Fibroblast of villous mesenchyme (primary cell): ENCODE measurements around the gene L3HYPDH. TPM values are rescaled to one million over a fixed set of nuclear protein-coding genes. Genes with fewer than 3 reads are reported as not detected.
A peak's percentile ranks its signal among the peaks of the same experiment; 100 is the strongest.

ENCODE experiments used
- DNase-seq: peaks from one replicate; pipeline ENCODE4 v3.0.0-alpha.2; 2010; ENCODE audit warnings: low read depth
- H3K4me3 ChIP-seq: 2 replicates; pipeline ENCODE4 v1.5.1; 2011; ENCODE audit warnings: low read depth, mild to moderate bottlenecking, low read length
- CTCF ChIP-seq: IDR thresholded peaks from 2 replicates; pipeline ENCODE4 v1.5.1; 2012; ENCODE audit warnings: low read depth, mild to moderate bottlenecking, low read length; ENCODE audit not compliant: insufficient read depth
- total RNA-seq: library from RNA; depleted of rRNA; stranded (reverse); fragments of >200 nt; gene quantifications from 2 replicates; pipeline ENCODE4 v1.2.3, GENCODE V29; 2012

The L3HYPDH gene
- total RNA-seq, 1 donor, result 80.3 TPM

DNA sequence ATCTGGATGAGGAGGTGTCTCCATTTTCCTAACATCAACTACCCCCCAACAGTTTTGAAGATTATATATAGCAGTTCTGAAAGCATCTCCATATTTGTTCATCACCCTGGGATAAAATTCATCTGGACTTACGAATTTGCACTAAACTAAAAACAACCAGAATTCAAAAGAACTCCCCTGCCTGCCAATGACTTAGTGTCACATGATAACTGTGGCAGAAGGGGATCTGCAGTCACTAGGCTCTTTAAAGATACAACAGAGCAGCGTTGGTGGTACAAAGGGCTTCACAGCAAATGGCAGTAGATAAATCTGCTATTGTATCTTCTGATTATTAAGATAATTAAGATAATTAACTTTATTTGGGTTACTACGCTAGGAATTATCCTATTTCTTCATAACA lies 49.1 kb downstream of the L3HYPDH start:
- no peak for TF ChIP-seq CTCF
- H3K4me3 ChIP-seq, result no peak overlapping the region
- no peak for DNase-seq

DNA sequence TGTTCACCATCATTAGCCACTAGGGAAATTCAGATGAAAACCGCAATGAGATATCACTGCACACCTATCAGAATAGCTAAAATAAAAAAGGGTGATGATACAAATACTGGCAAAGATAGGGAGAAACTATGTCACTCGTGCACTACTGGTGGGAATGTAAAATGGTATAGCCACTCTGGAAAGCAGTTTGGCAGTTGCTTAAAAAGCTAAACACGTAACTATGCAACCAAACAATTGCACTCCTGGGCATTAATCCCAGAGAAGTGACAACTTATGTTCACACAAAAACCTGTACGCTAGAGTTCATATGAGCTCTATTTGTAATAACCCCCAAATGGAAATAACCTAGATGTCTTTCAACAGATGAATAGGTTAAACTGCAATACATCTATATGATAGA lies 54.4 kb downstream of the L3HYPDH start:
- no peak for DNase-seq
- H3K4me3 ChIP-seq, result no peak overlapping the region
- no peak for TF ChIP-seq CTCF

DNA sequence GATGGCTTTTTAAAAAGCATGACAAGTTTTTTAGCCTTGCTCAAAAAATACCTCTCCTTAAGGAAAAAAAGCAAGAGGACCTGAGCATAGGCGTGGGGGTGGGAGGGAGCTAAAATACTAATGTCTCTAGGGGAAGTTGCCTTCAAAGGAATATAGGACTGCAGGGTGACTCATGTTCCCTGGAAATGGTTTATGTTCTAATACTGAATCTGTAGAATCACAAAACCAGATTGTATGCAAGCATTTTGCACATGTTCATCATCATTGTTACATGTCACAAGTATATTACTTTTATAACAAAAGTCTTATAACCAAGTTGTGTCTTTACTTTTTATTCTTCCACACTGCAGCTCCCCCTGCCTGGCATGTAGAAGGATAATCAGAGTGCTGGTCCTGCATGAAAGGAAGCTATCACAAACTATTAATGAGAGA lies 55.6 kb downstream of the L3HYPDH start:
- peak; percentile 50 for TF ChIP-seq CTCF
- peak; percentile 82 for DNase-seq
- H3K4me3 ChIP-seq, result no peak overlapping the region

DNA sequence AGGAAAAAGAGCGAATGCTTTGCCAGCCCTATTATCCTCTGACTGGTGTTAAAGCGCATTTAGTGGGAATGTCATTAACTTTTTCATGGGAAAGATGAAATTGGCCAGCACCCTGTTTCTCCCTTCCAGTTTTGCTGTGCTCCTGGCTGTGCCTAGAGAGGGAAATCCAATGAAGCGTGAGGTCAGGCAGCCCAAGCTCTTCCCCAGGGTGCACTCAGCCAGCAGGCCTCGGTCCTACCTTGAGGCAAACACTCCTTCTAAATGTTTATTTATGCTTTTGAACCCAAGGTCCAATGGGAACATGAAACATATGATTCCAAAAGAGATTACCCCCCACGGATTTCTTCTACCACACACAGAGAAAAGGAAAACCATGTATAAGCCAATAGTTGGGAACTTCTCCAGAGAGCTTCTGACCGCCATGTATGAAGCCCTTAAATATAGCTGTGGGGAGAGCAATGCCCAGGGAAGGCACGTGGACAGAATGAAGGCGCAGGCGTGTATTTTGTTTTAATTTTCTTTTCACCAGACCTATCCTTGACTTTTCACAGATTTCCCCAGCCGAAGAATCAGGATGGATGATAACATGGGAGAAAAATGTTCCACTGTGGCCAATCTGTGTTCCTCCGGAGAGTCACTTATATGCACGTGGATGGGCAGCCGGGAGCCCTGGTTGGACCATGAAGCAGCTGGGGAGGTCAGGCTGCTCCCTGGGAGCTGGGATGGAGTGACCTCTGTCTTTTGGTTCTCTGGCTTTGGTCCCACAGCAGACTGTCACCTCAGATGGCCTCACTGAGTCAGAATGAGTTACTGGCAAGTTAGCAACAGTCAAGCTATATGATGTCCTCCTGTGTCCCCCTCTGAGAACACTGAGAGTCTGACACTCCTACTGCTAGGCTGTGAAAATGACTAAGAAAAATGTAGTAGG lies 56.3 kb downstream of the L3HYPDH start:
- H3K4me3 ChIP-seq, result no peak overlapping the region
- DNase-seq, result peak; percentile 55
- TF ChIP-seq CTCF, result no peak

GRCh38 chr14:59425322-59425935 lies 58.8 kb downstream of the L3HYPDH start:
- peak; percentile 39 for DNase-seq
- no peak overlapping the region for H3K4me3 ChIP-seq
- TF ChIP-seq CTCF, result peak; percentile 35

- TF ChIP-seq CTCF, result no peak
- H3K4me3 ChIP-seq, result no peak overlapping the region
- DNase-seq, result no peak
Observed at GRCh38 chr14:59424341-59425071, 59.7 kb downstream of the L3HYPDH start.

Other genes starting within 250 kb of the L3HYPDH start
- gene GPR135, start 19.0 kb downstream of the L3HYPDH start, total RNA-seq, result 3.9 and 6.5 TPM in 2 replicates
- gene JKAMP, start 109 bp upstream of the L3HYPDH start, total RNA-seq, result 76.0 and 104 TPM in 2 replicates
- gene CCDC175, start 92.4 kb upstream of the L3HYPDH start, total RNA-seq, result not detected in 2 replicates